Measurements from ENCODE around the gene APRT. TPM values are rescaled to one million over a fixed set of nuclear protein-coding genes. Genes with fewer than 3 reads are reported as not detected.
A peak's percentile ranks its signal among the peaks of the same experiment; 100 is the strongest.

APRT gene
- total RNA-seq, 2 donors from 2014 or later, result 200 to 230 TPM

GRCh38 chr16:88804552-88805339 is 7.0 kb downstream of the APRT start:
- WGBS, 2 experiments (ENCODE audit: insufficient coverage in 1 of 2, insufficient read length in 1 of 2), result 64 to 85% methylated on average over 14 to 39 of the region's 39 CpGs
- Mint-ChIP-seq H3K4me1 (no peaks in the 10 kb centered on the region), H3K4me3 (peak overlapping the region; percentile 74), H3K9me3 (no peaks in the 10 kb centered on the region), H3K27ac (peak overlapping the region; percentile 61), H3K36me3 (ENCODE audit: low read depth) (peaks cover 24% of the 10 kb centered on the region), H3K27me3 (ENCODE audit: insufficient read depth) (peaks cover 3% of the 10 kb centered on the region)
- Histone ChIP-seq H3K4me1 (ENCODE audit: control insufficient read depth, insufficient read depth, low read length) (peaks cover 2% of the 10 kb centered on the region), H3K36me3 (ENCODE audit: control insufficient read depth, insufficient read depth, low read length) (peaks cover 21% of the 10 kb centered on the region), H3K27ac (ENCODE audit: low read depth, low read length) (no peak overlapping the region), H3K27me3 (ENCODE audit: control insufficient read depth, insufficient read depth, low read length, poor library complexity, severe bottlenecking) (no peaks in the 10 kb centered on the region), H3K9me3 (ENCODE audit: control insufficient read depth, low read length) (no peaks in the 10 kb centered on the region), H3K4me3 (ENCODE audit: low read length) (peak overlapping the region; percentile 88), H3K9ac (ENCODE audit: extremely low read depth, low read length, poor library complexity, severe bottlenecking) (peak overlapping the region; percentile 57)
- TF ChIP-seq CTCF (conservative IDR thresholded peaks at IDR 0.05), result no peak
- DNase-seq, result peak; percentile 80

GRCh38 chr16:88804173-88804551 is 7.6 kb downstream of the APRT start:
- Histone ChIP-seq H3K4me3 (ENCODE audit: low read length) (peak overlapping the region; percentile 88), H3K27me3 (ENCODE audit: control insufficient read depth, insufficient read depth, low read length, poor library complexity, severe bottlenecking) (no peaks in the 10 kb centered on the region), H3K4me1 (ENCODE audit: control insufficient read depth, insufficient read depth, low read length) (peaks cover 2% of the 10 kb centered on the region), H3K9me3 (ENCODE audit: control insufficient read depth, low read length) (no peaks in the 10 kb centered on the region), H3K27ac (ENCODE audit: low read depth, low read length) (no peak overlapping the region), H3K36me3 (ENCODE audit: control insufficient read depth, insufficient read depth, low read length) (peaks cover 16% of the 10 kb centered on the region), H3K9ac (ENCODE audit: extremely low read depth, low read length, poor library complexity, severe bottlenecking) (peak overlapping the region; percentile 57)
- H3K27me3 Mint-ChIP-seq (ENCODE audit: insufficient read depth), result peaks cover 3% of the 10 kb centered on the region
- TF ChIP-seq CTCF (conservative IDR thresholded peaks at IDR 0.05), result no peak
- H3K9me3 Mint-ChIP-seq, result no peaks in the 10 kb centered on the region
- H3K4me1 Mint-ChIP-seq, result no peaks in the 10 kb centered on the region
- H3K36me3 Mint-ChIP-seq (ENCODE audit: low read depth), result peaks cover 22% of the 10 kb centered on the region
- WGBS, 2 experiments (ENCODE audit: insufficient coverage in 1 of 2, insufficient read length in 1 of 2), result 1 to 4% methylated on average over 13 to 16 of the region's 16 CpGs
- H3K4me3 Mint-ChIP-seq, result peak overlapping the region; percentile 74
- DNase-seq, result no peak
- peak overlapping the region; percentile 61 for H3K27ac Mint-ChIP-seq

- H3K27ac ChIP-seq (ENCODE audit: low read depth, low read length), result peak within 1 kb of the TSS; percentile 44
These were observed 8.3 kb downstream of the APRT start, which contains the start of gene CDT1 for GRCh38 chr16:88803264-88803987. Gene CDT1 (plus strand): TSS chr16:88803789. CDS start chr16:88803832, 43 bp downstream.

More at GRCh38 chr16:88803264-88803987, 8.3 kb downstream of the APRT start, which contains the start of gene CDT1:
- Mint-ChIP-seq H3K4me1 (no peaks in the 10 kb centered on the region), H3K36me3 (ENCODE audit: low read depth) (peaks cover 16% of the 10 kb centered on the region), H3K4me3 (peak within 1 kb of the TSS; percentile 74), H3K9me3 (no peaks in the 10 kb centered on the region), H3K27ac (peak within 1 kb of the TSS; percentile 82), H3K27me3 (ENCODE audit: insufficient read depth) (peaks cover 3% of the 10 kb centered on the region)
- TF ChIP-seq CTCF (conservative IDR thresholded peaks at IDR 0.05), result no peak
- 0% methylated on average over 30 to 97 of the region's 98 CpGs for WGBS, 2 experiments (ENCODE audit: insufficient coverage in 1 of 2, insufficient read length in 1 of 2)
- DNase-seq, result peak; percentile 91
- Histone ChIP-seq H3K36me3 (ENCODE audit: control insufficient read depth, insufficient read depth, low read length) (peaks cover 12% of the 10 kb centered on the region), H3K4me3 (ENCODE audit: low read length) (peak within 1 kb of the TSS; percentile 88), H3K4me1 (ENCODE audit: control insufficient read depth, insufficient read depth, low read length) (peaks cover 2% of the 10 kb centered on the region), H3K9me3 (ENCODE audit: control insufficient read depth, low read length) (no peaks in the 10 kb centered on the region), H3K9ac (ENCODE audit: extremely low read depth, low read length, poor library complexity, severe bottlenecking) (peak within 1 kb of the TSS; percentile 70), H3K27me3 (ENCODE audit: control insufficient read depth, insufficient read depth, low read length, poor library complexity, severe bottlenecking) (no peaks in the 10 kb centered on the region)

Measured in endodermal cell (in vitro differentiated cells).